HG03354 (cell line): Measurements from ENCODE around the gene FHDC1.

Source experiments
- ATAC-seq: cut with Tn5 transposase; IDR thresholded peaks from one replicate; pipeline ENCODE4 v1.9.1; 2021; ENCODE audit warnings: mild to moderate bottlenecking; ENCODE audit not compliant: unreplicated experiment, poor library complexity, severe bottlenecking

Gene FHDC1

GRCh38 chr4:152975380-152976211 lies 39.5 kb downstream of the FHDC1 start:
- ATAC-seq: no peak

- no peak for ATAC-seq
These were observed 40.2 kb downstream of the FHDC1 start for GRCh38 chr4:152976212-152976761.

- ATAC-seq: no peak
These were observed 43.7 kb downstream of the FHDC1 start for GRCh38 chr4:152979731-152980330.

- no peak for ATAC-seq
These were observed 45.2 kb downstream of the FHDC1 start for GRCh38 chr4:152981278-152981677.

- ATAC-seq: no peak
These were observed 45.7 kb downstream of the FHDC1 start for GRCh38 chr4:152981842-152982241.

GRCh38 chr4:152983221-152983620 lies 47.1 kb downstream of the FHDC1 start:
- ATAC-seq: no peak

- ATAC-seq: no peak
These were observed 47.8 kb downstream of the FHDC1 start for GRCh38 chr4:152983774-152984411.

GRCh38 chr4:152988721-152989553 lies 52.8 kb downstream of the FHDC1 start:
- no peak for ATAC-seq

- no peak for ATAC-seq
These were observed 53.4 kb downstream of the FHDC1 start for GRCh38 chr4:152989554-152989970.

GRCh38 chr4:152990471-152991131 lies 54.5 kb downstream of the FHDC1 start:
- no peak for ATAC-seq

- ATAC-seq: no peak
These were observed 55.3 kb downstream of the FHDC1 start for GRCh38 chr4:152991398-152991797.

- ATAC-seq: no peak
These were observed 55.9 kb downstream of the FHDC1 start for GRCh38 chr4:152992027-152992426.

- ATAC-seq: no peak
These were observed 56.3 kb downstream of the FHDC1 start for GRCh38 chr4:152992466-152992865.

GRCh38 chr4:152994038-152994437 lies 57.9 kb downstream of the FHDC1 start:
- ATAC-seq: no peak

- no peak for ATAC-seq
These were observed 60.0 kb downstream of the FHDC1 start for GRCh38 chr4:152996111-152996571.

GRCh38 chr4:152996672-152997071 lies 60.5 kb downstream of the FHDC1 start:
- ATAC-seq: no peak

- no peak for ATAC-seq
These were observed 61.2 kb downstream of the FHDC1 start for GRCh38 chr4:152997288-152997687.

GRCh38 chr4:152997771-152998487 lies 61.8 kb downstream of the FHDC1 start:
- ATAC-seq: no peak
